SW 1271 (cell line): ENCODE results near the gene COL25A1.
"Not testable (repeated sequence)": the region's sequence is repeated elsewhere in the genome, so short reads cannot be mapped to it uniquely, and the experiment has no call there.

Experiments used
- DNase-seq, 2 experiments: peaks; one replicate each; lab custom pipeline; 2025; lab: John Stamatoyannopoulos, UW

COL25A1 gene

GRCh38 chr4:109046471-109047201, 255.8 kb downstream of the COL25A1 start:
- no peak for DNase-seq

DNA sequence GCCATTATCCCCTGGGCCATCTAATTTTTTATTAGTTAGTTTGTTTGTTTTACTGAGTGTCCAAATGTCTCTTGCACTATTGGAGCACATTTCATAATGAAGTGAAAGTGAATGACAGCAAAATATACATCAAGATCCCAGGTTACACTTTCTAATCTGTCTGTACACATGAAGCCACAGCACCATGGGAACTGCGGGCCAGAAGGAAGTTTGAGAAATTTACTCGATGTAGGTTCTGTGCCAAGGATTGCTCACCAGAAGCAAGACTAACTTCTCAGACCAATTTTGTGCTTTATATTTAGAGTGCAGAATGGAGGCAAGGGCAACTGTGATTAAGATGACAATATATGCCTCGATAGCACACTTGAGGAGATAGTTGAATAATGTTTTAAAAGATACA, 258.0 kb downstream of the COL25A1 start:
- DNase-seq: no peak

DNA sequence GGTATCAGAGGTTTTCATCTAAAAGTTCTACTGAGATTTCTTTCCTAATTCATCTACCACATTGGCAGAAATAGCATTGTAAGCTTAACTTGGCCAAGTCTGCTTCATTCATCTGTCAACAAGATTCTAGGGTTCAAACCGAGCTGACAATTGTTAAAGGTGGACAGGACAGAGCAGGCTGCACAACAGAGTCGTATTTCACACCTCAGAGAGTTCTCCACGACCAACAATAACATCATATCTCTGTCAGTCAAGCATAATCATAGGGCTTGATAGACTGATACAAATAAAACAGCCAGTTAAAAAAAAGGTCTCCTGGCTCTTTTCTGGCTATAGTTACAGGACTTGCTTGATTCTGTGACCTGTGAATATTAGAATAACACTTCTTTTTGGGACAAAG, 259.2 kb downstream of the COL25A1 start:
- DNase-seq: no peak

DNA sequence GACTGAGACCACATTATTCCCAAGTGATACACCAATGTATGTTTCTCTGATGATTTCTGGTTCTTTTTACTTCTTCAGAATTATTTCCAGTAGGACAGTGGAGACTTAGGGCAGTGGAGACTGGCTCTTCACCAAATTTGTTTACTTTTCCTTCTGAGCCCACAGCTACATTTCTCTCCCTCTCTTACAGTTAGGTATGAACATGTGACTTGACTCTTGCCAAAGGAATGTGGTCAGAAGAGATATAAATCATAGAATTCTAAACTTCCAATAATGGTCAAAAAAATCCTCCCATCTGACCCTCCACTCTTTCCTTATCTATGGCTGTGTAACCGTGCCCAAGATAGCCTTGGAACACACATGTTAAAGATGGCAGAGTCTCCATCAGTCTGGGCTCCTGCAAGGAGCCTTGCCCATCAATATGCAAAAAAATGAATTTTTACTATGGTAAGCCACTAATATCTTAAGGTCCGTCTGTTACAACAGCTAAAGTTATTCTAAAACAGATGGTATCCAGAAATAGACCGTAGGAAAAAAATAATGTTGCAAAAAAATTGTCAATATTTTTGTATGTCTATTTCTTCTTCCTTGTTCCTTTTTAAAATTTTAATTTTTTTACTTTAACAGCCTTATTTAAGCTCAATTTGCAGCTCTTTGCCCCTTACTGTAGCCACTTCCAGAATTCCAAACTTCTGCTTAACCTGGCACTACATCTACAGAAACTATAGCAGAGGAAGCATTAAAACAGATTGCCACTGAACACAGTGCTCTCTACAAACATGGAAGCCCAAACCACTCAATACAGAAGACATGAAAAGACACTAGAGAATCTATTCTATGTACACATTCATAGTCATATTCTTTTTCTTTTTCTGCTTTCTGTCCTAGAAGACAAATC, 260.7 kb downstream of the COL25A1 start:
- no peak for DNase-seq

- no peak for DNase-seq
These were observed 262.0 kb downstream of the COL25A1 start for GRCh38 chr4:109040441-109040840.

GRCh38 chr4:109037026-109037425, 265.4 kb downstream of the COL25A1 start:
- no peak for DNase-seq

DNA sequence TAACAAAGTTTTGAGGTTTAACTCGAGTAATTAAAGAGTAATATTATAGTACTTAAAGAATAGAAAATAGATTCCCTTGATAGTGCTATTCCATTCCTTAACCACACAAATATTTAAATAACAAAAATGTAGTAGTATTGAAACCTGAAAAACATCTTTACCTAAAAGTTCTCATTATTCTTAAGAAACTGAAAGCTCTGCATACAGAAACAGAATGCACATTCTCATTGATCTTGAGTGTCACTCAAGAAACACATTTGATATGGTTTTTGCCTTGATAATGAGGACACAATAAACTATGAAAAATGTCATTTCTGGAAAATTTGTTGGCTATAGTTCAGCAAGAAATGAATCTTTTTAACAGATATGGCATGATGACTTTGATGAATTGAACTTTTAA, 268.5 kb downstream of the COL25A1 start:
- DNase-seq: no peak

DNA sequence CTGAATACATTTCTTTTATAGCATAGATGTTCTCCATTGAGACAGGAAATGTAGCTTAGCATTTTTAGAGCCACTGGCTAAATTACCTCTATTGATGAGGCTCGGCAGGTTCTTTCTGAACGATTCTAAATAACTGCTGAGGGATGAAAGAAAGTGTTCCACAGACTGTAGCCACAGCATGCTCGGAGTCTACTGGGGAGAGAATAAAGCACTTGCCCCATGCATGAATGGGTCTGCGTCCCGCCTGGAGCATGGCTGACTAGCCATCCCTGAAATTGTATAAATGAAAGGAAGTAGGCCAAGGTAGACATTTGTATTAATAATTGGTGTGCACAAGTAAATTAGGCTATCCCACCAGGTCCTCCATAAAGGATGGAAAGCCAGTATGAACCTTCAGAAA, 269.8 kb downstream of the COL25A1 start:
- no peak for DNase-seq

DNA sequence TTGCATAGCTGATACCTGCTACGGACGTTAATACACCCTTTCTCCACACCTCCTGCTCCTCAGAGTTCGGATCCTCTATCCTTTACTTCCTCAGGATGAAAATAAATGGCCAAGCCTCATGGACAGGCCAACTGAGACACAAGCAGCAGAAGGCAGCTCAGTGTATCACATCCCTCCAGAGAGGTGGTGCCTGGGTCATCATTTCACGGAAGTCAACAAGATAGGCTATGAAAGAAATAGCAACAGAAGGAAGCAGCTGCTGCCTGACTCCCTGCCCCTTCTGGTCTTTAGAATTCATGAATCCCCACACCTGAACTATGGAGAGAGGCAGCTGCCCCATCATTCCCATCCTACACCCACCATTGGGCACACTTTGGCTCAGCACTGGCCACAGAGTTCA, 272.5 kb downstream of the COL25A1 start:
- no peak for DNase-seq

GRCh38 chr4:109027016-109027500, 275.4 kb downstream of the COL25A1 start:
- DNase-seq: no peak

DNA sequence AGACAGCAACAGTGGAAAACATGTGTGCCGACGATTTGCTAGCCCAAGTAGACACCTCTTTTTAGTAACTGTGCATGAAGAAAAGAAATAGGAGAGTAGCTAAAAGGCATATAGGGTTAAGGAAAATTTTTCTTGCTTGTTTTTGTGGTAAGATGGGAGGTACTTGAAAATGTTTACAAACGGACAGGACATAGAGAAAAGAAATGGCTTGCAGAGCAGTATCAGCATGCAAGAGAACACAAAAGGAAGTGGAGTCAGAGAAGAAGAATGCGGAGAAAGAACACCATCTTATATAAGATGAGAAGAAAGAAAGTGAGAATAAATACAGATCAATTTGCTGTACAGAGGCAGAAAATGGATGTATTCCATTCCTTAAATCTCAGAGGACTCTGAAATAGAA, 275.9 kb downstream of the COL25A1 start:
- DNase-seq: no peak

DNA sequence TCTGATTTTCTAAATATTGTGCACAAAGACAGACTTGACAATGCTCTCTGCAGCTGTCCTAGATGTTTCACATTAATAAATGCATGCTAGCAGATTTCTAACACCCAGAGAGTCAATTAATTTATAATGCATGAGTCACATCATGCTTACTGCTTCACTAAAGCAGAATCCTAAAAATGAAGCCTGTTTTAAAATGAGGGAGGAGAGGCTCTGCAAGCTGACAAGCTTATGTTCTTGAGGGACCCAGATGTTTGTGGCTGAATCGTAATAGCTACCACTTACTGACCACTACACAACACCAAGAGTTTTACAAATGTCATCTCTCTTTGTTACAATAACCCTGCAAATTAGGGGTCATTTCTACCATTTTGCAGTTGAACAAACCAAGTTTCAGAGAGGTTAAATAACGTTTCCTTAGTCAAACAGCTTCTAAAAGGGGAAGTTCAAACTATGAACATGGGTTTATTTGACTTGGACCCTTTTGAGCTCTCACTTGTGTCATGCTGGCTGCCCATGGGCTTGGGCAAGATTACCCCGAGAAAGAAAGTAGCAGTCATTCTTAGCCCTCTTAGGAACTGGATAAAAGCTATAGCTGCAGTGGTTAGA, 276.9 kb downstream of the COL25A1 start:
- DNase-seq: no peak

- no peak for DNase-seq
These were observed 279.5 kb downstream of the COL25A1 start for GRCh38 chr4:109022961-109023360.

GRCh38 chr4:109021630-109022029, 280.8 kb downstream of the COL25A1 start:
- DNase-seq: not testable (repeated sequence)

DNA sequence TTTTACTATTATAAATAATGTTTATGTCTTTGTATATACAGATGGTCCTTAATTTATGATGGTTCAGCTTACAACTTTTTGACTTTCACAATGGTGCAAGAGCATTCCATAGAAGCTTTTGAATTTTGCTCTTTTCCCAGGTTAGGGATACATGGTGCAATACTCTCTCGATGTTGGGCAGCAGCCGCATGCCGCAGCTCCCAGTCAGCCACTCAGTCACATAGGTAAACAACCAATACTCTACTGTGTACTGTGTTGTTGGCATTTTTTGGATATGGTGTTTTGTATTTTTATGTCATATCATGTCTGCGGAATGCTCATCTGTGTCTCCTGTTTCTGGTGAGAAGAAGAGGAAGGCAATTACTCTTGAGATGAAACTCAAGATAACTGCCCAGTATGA, 281.6 kb downstream of the COL25A1 start:
- no peak for DNase-seq

- no peak for DNase-seq
These were observed 286.3 kb downstream of the COL25A1 start for GRCh38 chr4:109016200-109016599.

DNA sequence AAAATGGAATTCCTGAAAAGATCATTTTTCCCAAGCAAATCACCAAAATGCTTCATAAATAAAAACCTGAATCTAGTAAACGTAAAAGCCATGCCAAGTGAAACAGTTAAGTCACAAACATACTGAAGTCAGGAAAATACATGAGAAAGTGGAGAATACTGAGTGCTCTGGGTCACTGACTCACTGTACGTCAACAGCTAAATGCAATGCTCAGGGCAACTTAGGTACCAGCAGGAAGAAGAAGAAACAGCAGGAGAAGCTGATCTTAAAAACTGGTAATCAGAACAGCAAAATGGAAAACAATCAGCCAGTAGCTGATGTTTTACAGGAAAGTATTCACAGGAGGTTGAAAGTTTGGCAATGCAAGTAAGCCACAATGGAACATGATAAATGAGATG, 287.0 kb downstream of the COL25A1 start:
- no peak for DNase-seq

GRCh38 chr4:109014593-109015412, 287.7 kb downstream of the COL25A1 start:
- DNase-seq: no peak

DNA sequence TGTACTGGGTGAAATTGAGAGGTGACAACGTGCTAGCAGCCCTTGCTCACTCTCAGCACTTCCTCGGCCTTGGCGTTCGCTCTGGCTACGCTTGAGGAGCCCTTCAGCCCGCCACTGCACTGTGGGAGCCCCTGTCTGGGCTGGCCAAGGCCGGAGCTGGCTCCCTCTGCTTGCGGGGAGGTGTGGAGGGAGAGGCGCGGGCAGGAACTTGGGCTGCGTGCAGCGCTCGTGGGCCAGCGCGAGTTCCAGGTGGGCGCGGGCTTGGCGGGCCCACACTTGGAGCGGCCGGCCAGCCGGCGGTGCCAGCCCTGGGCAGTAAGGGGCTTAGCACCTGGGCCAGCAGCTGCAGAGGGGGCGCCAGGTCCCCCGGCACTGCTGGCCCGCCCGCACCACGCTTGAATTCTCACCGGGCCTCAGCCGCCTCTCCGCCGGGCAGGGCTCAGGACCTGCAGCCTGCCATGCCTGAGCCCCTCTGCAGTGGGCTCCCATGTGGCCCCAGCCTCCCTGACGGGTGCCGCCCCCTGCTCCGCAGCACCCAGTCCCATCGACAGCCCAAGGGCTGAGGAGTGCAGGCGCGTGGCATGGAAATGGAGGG, 290.1 kb downstream of the COL25A1 start:
- DNase-seq: no peak

- DNase-seq: no peak
These were observed 291.0 kb downstream of the COL25A1 start for GRCh38 chr4:109011241-109012026.

DNA sequence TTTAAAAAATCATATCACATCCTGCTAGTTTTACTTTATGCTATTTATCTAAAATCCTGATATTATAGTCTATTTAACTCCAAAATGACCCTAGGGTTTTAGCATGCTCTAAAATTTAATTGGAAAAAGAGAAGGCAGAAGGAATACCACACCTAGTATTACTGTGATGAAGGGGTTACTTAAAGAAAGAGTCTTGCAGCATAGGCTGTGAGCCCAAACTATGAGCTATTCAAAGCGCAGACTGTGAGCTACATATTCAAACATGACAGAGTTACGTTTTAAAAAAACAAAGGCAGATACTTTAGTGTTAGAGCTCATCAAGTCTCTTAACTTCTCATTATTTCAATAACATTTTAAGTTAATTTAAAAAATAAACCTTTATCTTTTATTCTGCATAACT, 291.9 kb downstream of the COL25A1 start:
- no peak for DNase-seq
